OCI-LY1 (cell line): ENCODE results near the gene CNTD1.

Experiments used
- EZH2 ChIP-seq: fragments of 200-600 bp; sonication (generic), shearing (Covaris generic); IDR thresholded peaks from 2 replicates; pipeline ENCODE4 v1.8.0; 2017; ENCODE audit warnings: borderline replicate concordance, mixed run types, mild to moderate bottlenecking, antibody characterized with exemption, low read length, moderate library complexity, mixed read lengths
- TF ChIP-seq, protein P1 (sequence below): fragments of 200-600 bp; sonication (generic), shearing (Covaris generic); IDR thresholded peaks from 2 replicates; pipeline ENCODE4 v1.5.1; 2017; ENCODE audit warnings: mild to moderate bottlenecking, antibody characterized with exemption, low read length, moderate library complexity, mixed read lengths

DNA sequence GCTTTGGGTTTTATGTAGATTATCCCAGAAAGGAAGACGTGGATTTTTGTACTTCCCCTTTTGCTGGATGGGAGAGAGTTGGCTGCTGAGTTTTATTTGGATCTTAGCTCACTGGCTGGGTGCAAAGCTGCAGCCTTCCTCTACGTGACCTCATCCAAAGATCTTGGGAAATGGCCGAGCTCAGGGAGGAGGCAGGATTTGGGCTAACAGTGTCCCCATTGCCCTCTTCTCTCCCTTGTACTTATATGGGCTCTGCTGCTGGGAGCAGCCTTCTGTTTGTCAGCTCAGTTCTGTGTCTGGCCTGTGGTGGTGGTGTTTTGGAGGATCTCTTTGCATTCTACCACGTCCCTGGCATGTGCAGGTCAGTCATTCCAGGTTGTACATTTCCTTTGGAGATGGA, 54.3 kb downstream of the CNTD1 start:
- TF ChIP-seq, protein P1, sequence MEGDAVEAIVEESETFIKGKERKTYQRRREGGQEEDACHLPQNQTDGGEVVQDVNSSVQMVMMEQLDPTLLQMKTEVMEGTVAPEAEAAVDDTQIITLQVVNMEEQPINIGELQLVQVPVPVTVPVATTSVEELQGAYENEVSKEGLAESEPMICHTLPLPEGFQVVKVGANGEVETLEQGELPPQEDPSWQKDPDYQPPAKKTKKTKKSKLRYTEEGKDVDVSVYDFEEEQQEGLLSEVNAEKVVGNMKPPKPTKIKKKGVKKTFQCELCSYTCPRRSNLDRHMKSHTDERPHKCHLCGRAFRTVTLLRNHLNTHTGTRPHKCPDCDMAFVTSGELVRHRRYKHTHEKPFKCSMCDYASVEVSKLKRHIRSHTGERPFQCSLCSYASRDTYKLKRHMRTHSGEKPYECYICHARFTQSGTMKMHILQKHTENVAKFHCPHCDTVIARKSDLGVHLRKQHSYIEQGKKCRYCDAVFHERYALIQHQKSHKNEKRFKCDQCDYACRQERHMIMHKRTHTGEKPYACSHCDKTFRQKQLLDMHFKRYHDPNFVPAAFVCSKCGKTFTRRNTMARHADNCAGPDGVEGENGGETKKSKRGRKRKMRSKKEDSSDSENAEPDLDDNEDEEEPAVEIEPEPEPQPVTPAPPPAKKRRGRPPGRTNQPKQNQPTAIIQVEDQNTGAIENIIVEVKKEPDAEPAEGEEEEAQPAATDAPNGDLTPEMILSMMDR = no peak
- TF ChIP-seq EZH2 = no peak
